Caco-2 (cell line): ENCODE results near the gene PIGQ. TPM values are rescaled to one million over a fixed set of nuclear protein-coding genes. Genes with fewer than 3 reads are reported as not detected.

Experiments used
- BruUV-seq: library from RNA; stranded (reverse); fragments of 400-500 nt; replicated peaks from 2 replicates; lab custom pipeline; 2021; lab: Mats Ljungman, UMichigan
- CTCF ChIA-PET: fragments of 300-600 bp; sonication (Branson Sonifier 250); formaldehyde crosslinking; loops from one replicate; lab custom pipeline; 2022; ENCODE audit warnings: antibody characterized with exemption; lab: Charles Lee
- POLR2A ChIA-PET: fragments of 300-600 bp; sonication (Branson Sonifier 250); formaldehyde crosslinking; loops from one replicate; lab custom pipeline; 2022; ENCODE audit warnings: antibody characterized with exemption; lab: Charles Lee
- DNase-seq, 2 experiments: peaks; one replicate each; pipeline versions ENCODE4 v3.0.0 to v3.0.0-alpha.2; 2020 to 2022
- H3K27me3 ChIP-seq: replicated peaks from 2 replicates; pipeline ENCODE4 v1.6.0; 2011; ENCODE audit warnings: low read length; ENCODE audit not compliant: control insufficient read depth, insufficient read depth
- H3K36me3 ChIP-seq: 2 replicates; pipeline ENCODE4 v1.5.1; 2011; ENCODE audit warnings: low read length; ENCODE audit not compliant: control insufficient read depth, insufficient read depth
- H3K4me1 ChIP-seq: fragments of 250-450 bp; sonication (Bioruptor Pico); 2 replicates; pipeline ENCODE4 v1.5.1; 2020; ENCODE audit warnings: mild to moderate bottlenecking
- H3K4me3 ChIP-seq: 2 replicates; pipeline ENCODE4 v1.5.1; 2011; ENCODE audit warnings: low read depth, mild to moderate bottlenecking, control low read depth, low read length
- H3K9me3 ChIP-seq: fragments of 250-450 bp; sonication (Bioruptor Pico); 2 replicates; pipeline ENCODE4 v1.5.1; 2020; ENCODE audit warnings: mild to moderate bottlenecking, moderate library complexity
- H3K27ac Mint-ChIP-seq: one replicate; pipeline ENCODE4 v1.8.0; 2022; ENCODE audit warnings: mixed read lengths; ENCODE audit not compliant: unreplicated experiment
- H3K27me3 Mint-ChIP-seq: one replicate; pipeline ENCODE4 v1.8.0; 2022; ENCODE audit warnings: mixed read lengths; ENCODE audit not compliant: insufficient read depth, unreplicated experiment
- H3K36me3 Mint-ChIP-seq: one replicate; pipeline ENCODE4 v1.8.0; 2022; ENCODE audit warnings: mild to moderate bottlenecking, mixed read lengths; ENCODE audit not compliant: insufficient read depth, unreplicated experiment
- H3K4me1 Mint-ChIP-seq: one replicate; pipeline ENCODE4 v1.8.0; 2022; ENCODE audit warnings: low read depth, mixed read lengths; ENCODE audit not compliant: unreplicated experiment
- H3K4me3 Mint-ChIP-seq: one replicate; pipeline ENCODE4 v1.8.0; 2022; ENCODE audit warnings: mild to moderate bottlenecking, moderate library complexity, mixed read lengths; ENCODE audit not compliant: unreplicated experiment
- H3K9me3 Mint-ChIP-seq: one replicate; pipeline ENCODE4 v1.8.0; 2022; ENCODE audit warnings: mixed read lengths; ENCODE audit not compliant: unreplicated experiment
- CTCF ChIP-seq, 2 experiments: fragments of 200-600 bp in 1 of 2; IDR thresholded peaks; 1 replicate in 1 of 2; 2 replicates in 1 of 2; pipeline versions ENCODE4 v1.5.1 to v1.8.0; 2011 to 2022; ENCODE audit warnings: antibody characterized with exemption in 1 of 2, control low read depth in 1 of 2, inconsistent platforms in 1 of 2, low read depth in 1 of 2, low read length in 1 of 2, mild to moderate bottlenecking in 1 of 2, moderate library complexity in 1 of 2; ENCODE audit not compliant: insufficient read depth in 1 of 2, severe bottlenecking in 1 of 2, unreplicated experiment in 1 of 2
- intact Hi-C: fragments of 100-400 bp; cut with micrococcal nuclease; formaldehyde crosslinking; loops from one replicate; pipeline ENCODE4 v1.10.0; 2022; ENCODE audit not compliant: unreplicated experiment
- total RNA-seq: library from RNA; stranded (reverse); gene quantifications from 2 replicates; pipeline ENCODE4 v1.2.3, GENCODE V29; 2022

The PIGQ gene
- total RNA-seq, 1 experiment from 2014 or later: 45.8 TPM

- Histone ChIP-seq H3K4me1 (peaks cover 6% of the 10 kb centered on the region; the same call in 1 of the 2 replicates), H3K27me3 (no peaks in the 10 kb centered on the region), H3K36me3 (no peaks in the 10 kb centered on the region), H3K4me3 (no peak overlapping the region), H3K9me3 (no peaks in the 10 kb centered on the region)
- Mint-ChIP-seq H3K4me1 (peaks cover 12% of the 10 kb centered on the region), H3K9me3 (no peaks in the 10 kb centered on the region), H3K27ac (no peak overlapping the region), H3K27me3 (no peaks in the 10 kb centered on the region), H3K36me3 (peaks cover 6% of the 10 kb centered on the region), H3K4me3 (no peak overlapping the region)
- intact Hi-C loops: no loop called here
- POLR2A ChIA-PET: no interaction called here
- no TSS peak for BruUV-seq
- no peak for DNase-seq
- CTCF ChIA-PET: no interaction called here
- no peak for TF ChIP-seq CTCF (IDR thresholded peaks at IDR 0.05; ENCODE audit: insufficient read depth in 1 of 2, low read depth in 1 of 2, low read length in 1 of 2, severe bottlenecking in 1 of 2, unreplicated experiment in 1 of 2)
Observed at GRCh38 chr16:572865-573650, 3.3 kb downstream of the PIGQ start.

- Histone ChIP-seq H3K4me3 (no peak overlapping the region), H3K9me3 (no peaks in the 10 kb centered on the region), H3K4me1 (peaks cover 2% of the 10 kb centered on the region; the same call in 1 of the 2 replicates), H3K36me3 (no peaks in the 10 kb centered on the region), H3K27me3 (no peaks in the 10 kb centered on the region)
- H3K27ac Mint-ChIP-seq: no peak overlapping the region
- intact Hi-C loops: no loop called here
- DNase-seq: no peak
- TF ChIP-seq CTCF (IDR thresholded peaks at IDR 0.05; ENCODE audit: insufficient read depth in 1 of 2, low read depth in 1 of 2, low read length in 1 of 2, severe bottlenecking in 1 of 2, unreplicated experiment in 1 of 2): no peak
- H3K27me3 Mint-ChIP-seq: no peaks in the 10 kb centered on the region
- H3K4me1 Mint-ChIP-seq: peaks cover 12% of the 10 kb centered on the region
- H3K4me3 Mint-ChIP-seq: no peak overlapping the region
- CTCF ChIA-PET: no interaction called here
- H3K9me3 Mint-ChIP-seq: no peaks in the 10 kb centered on the region
- POLR2A ChIA-PET: no interaction called here
- no TSS peak for BruUV-seq
- peaks cover 6% of the 10 kb centered on the region for H3K36me3 Mint-ChIP-seq
Observed at GRCh38 chr16:574021-574760, 4.4 kb downstream of the PIGQ start.

GRCh38 chr16:575354-576196 is 5.8 kb downstream of the PIGQ start:
- TF ChIP-seq CTCF (IDR thresholded peaks at IDR 0.05; ENCODE audit: insufficient read depth in 1 of 2, low read depth in 1 of 2, low read length in 1 of 2, severe bottlenecking in 1 of 2, unreplicated experiment in 1 of 2): no peak
- Histone ChIP-seq H3K36me3 (no peaks in the 10 kb centered on the region), H3K27me3 (no peaks in the 10 kb centered on the region), H3K4me1 (no peaks in the 10 kb centered on the region), H3K4me3 (no peak overlapping the region), H3K9me3 (no peaks in the 10 kb centered on the region)
- Mint-ChIP-seq H3K4me3 (no peak overlapping the region), H3K36me3 (peaks cover 6% of the 10 kb centered on the region), H3K27me3 (no peaks in the 10 kb centered on the region), H3K4me1 (peaks cover 12% of the 10 kb centered on the region), H3K9me3 (no peaks in the 10 kb centered on the region), H3K27ac (no peak overlapping the region)
- intact Hi-C loops: no loop called here
- no TSS peak for BruUV-seq
- ChIA-PET CTCF (no interaction called here), POLR2A (no interaction called here)
- no peak for DNase-seq
